ENCODE results near the gene ERP29.
"Not testable (repeated sequence)": the region's sequence is repeated elsewhere in the genome, so short reads cannot be mapped to it uniquely, and the experiment has no call there.

Gene ERP29

GRCh38 chr12:112035219-112035785 is 22.1 kb downstream of the ERP29 start:
- no peak for DNase-seq (ENCODE audit: low read depth in 2 of 2)

- not testable (repeated sequence) for DNase-seq (ENCODE audit: low read depth in 2 of 2)
These were observed 23.4 kb downstream of the ERP29 start for GRCh38 chr12:112036614-112037013.

- no peak for DNase-seq (ENCODE audit: low read depth in 2 of 2)
These were observed 32.8 kb downstream of the ERP29 start for GRCh38 chr12:112046003-112046402.

- DNase-seq (ENCODE audit: low read depth in 2 of 2), result no peak
These were observed 36.1 kb downstream of the ERP29 start for GRCh38 chr12:112049351-112049750.

- DNase-seq (ENCODE audit: low read depth in 2 of 2), result no peak
These were observed 47.9 kb downstream of the ERP29 start for GRCh38 chr12:112061137-112061536.

- no peak for DNase-seq (ENCODE audit: low read depth in 2 of 2)
These were observed 50.0 kb downstream of the ERP29 start for GRCh38 chr12:112063273-112063672.

GRCh38 chr12:112066566-112066965 is 53.3 kb downstream of the ERP29 start:
- DNase-seq (ENCODE audit: low read depth in 2 of 2), result no peak
